Upper lobe of right lung (tissue), 1 donor: ENCODE results near the gene USP25. TPM values are rescaled to one million over a fixed set of nuclear protein-coding genes. Genes with fewer than 3 reads are reported as not detected.
A peak's percentile ranks its signal among the peaks of the same experiment; 100 is the strongest.

Experiments used
- ATAC-seq: fragments of 200-7000 bp; cut with Tn5 transposase; one replicate; pipeline ENCODE4 v1.9.1; 2020; ENCODE audit warnings: mild to moderate bottlenecking, moderate library complexity
- DNase-seq: peaks from one replicate; pipeline ENCODE4 v3.0.0-alpha.2; 2020
- H3K27ac ChIP-seq: fragments of 200-600 bp; one replicate; pipeline ENCODE4 v1.8.0; 2022
- H3K27me3 ChIP-seq: fragments of 200-600 bp; one replicate; pipeline ENCODE4 v1.8.0; 2022; ENCODE audit warnings: mild to moderate bottlenecking
- H3K36me3 ChIP-seq: fragments of 200-600 bp; one replicate; pipeline ENCODE4 v1.8.0; 2022
- H3K4me1 ChIP-seq: fragments of 200-600 bp; one replicate; pipeline ENCODE4 v1.8.0; 2022
- H3K4me3 ChIP-seq: fragments of 200-600 bp; one replicate; pipeline ENCODE4 v1.8.0; 2022; ENCODE audit warnings: mild to moderate bottlenecking
- H3K9me3 ChIP-seq: fragments of 200-600 bp; one replicate; pipeline ENCODE4 v1.8.0; 2022
- intact Hi-C: fragments of 100-400 bp; cut with DNase I; formaldehyde crosslinking; loops from one replicate; pipeline ENCODE4 v1.11.0; 2022
- total RNA-seq: library from RNA; stranded (reverse); fragmentation: NEBNext Ultra II Directional; extraction: Animal tissue kit (Norgen Biotek cat#: 25700); gene quantifications from one replicate; pipeline ENCODE4 v1.2.1, GENCODE V29; 2021
- TF ChIP-seq, protein P1 (sequence below): fragments of 200-600 bp; IDR thresholded peaks from one replicate; pipeline ENCODE4 v1.8.0; 2022; ENCODE audit warnings: antibody characterized with exemption
- donor health status: DM: no; HTN: yes; CAD: no; lungs with severe emphysema.

USP25 gene
- total RNA-seq, 1 donor from 2014 or later: 65.0 TPM

GRCh38 chr21:15826147-15826780 lies 96.5 kb downstream of the USP25 start:
- Histone ChIP-seq H3K4me3 (no peak overlapping the region), H3K4me1 (peaks cover 8% of the 10 kb centered on the region), H3K9me3 (no peaks in the 10 kb centered on the region), H3K27me3 (no peaks in the 10 kb centered on the region), H3K36me3 (peaks cover 37% of the 10 kb centered on the region), H3K27ac (no peak overlapping the region)
- DNase-seq (no peak), ATAC-seq (peak; percentile 79)
- intact Hi-C loops: no loop called here
- TF ChIP-seq, protein P1, sequence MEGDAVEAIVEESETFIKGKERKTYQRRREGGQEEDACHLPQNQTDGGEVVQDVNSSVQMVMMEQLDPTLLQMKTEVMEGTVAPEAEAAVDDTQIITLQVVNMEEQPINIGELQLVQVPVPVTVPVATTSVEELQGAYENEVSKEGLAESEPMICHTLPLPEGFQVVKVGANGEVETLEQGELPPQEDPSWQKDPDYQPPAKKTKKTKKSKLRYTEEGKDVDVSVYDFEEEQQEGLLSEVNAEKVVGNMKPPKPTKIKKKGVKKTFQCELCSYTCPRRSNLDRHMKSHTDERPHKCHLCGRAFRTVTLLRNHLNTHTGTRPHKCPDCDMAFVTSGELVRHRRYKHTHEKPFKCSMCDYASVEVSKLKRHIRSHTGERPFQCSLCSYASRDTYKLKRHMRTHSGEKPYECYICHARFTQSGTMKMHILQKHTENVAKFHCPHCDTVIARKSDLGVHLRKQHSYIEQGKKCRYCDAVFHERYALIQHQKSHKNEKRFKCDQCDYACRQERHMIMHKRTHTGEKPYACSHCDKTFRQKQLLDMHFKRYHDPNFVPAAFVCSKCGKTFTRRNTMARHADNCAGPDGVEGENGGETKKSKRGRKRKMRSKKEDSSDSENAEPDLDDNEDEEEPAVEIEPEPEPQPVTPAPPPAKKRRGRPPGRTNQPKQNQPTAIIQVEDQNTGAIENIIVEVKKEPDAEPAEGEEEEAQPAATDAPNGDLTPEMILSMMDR: peak; percentile 59

DNA sequence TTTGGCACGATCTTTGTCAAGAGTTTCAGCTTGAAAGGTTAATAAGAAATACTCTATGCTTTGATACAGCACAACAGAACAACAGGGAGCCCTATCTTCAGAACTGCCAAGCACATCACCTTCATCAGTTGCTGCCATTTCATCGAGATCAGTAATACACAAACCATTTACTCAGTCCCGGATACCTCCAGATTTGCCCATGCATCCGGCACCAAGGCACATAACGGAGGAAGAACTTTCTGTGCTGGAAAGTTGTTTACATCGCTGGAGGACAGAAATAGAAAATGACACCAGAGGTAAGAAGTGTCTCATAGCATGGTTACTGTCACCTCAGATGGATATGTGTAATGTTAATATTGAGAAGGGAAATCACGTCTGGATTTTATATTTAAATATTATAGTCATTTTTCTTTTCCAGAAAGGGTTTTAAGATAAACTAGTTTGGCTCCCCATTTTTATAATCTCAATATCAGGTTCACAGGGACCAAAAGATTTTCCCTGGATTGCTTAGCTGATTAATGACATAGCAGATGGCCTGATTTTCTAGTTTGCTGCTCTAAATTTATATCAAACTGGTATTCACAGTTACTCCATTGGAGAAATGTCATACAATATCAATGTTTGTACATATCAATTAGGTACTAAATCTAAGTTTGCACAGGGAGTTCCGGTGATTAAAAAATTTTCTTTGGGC lies 97.3 kb downstream of the USP25 start:
- H3K36me3 ChIP-seq: peaks cover 45% of the 10 kb centered on the region
- H3K4me3 ChIP-seq: no peak overlapping the region
- H3K27ac ChIP-seq: no peak overlapping the region
- intact Hi-C loops: no loop called here
- no peaks in the 10 kb centered on the region for H3K27me3 ChIP-seq
- no peaks in the 10 kb centered on the region for H3K9me3 ChIP-seq
- peaks cover 8% of the 10 kb centered on the region for H3K4me1 ChIP-seq
- DNase-seq (no peak), ATAC-seq (peak; percentile 44)
- TF ChIP-seq, protein P1: no peak

DNA sequence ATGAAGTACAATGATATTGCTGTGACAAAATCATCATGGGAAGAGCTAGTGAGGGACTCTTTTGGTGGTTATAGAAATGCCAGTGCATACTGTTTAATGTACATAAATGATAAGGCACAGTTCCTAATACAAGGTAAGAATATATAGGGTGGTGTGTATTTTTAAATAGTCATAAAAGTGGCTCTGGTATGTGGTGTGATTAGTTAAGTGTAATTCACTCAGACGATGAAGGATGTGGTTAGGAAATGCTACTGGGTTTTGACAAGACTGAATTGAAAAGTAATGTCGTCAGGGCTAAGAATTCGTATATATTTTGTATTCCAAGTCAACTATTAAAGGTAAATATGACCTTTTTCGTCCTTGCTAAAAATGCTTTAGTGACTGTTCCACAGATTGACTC lies 101.7 kb downstream of the USP25 start:
- DNase-seq: no peak
- H3K9me3 ChIP-seq: no peaks in the 10 kb centered on the region
- intact Hi-C loops: no loop called here
- no peak overlapping the region for H3K27ac ChIP-seq
- H3K4me3 ChIP-seq: no peak overlapping the region
- TF ChIP-seq, protein P1: no peak
- ATAC-seq: no peak
- H3K27me3 ChIP-seq: no peaks in the 10 kb centered on the region
- H3K4me1 ChIP-seq: no peaks in the 10 kb centered on the region
- peaks cover 66% of the 10 kb centered on the region for H3K36me3 ChIP-seq

DNA sequence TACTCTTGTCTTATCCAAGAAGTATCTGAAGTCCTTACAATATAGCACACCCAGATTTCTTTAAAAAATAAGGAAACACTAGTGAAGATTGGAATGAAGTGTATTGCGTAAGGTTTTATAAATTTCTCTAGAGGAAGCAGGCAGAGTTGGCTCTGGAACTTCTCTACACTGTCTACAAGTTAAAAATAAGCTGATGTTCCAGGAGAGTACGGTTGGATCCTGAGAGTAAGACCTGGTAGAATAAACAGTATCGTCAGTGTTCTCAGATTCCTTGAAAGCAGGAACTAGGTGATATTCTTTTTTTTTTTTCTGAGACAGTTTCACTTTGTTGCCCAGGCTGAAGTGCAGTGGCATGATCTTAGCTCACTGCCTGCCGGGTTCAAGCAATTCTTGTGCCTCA lies 107.9 kb downstream of the USP25 start:
- H3K27ac ChIP-seq: no peak overlapping the region
- H3K27me3 ChIP-seq: no peaks in the 10 kb centered on the region
- no peaks in the 10 kb centered on the region for H3K4me1 ChIP-seq
- ATAC-seq: peak; percentile 77
- no peak for DNase-seq
- peaks cover 36% of the 10 kb centered on the region for H3K36me3 ChIP-seq
- TF ChIP-seq, protein P1: no peak
- intact Hi-C loops: no loop called here
- H3K4me3 ChIP-seq: no peak overlapping the region
- H3K9me3 ChIP-seq: no peaks in the 10 kb centered on the region

GRCh38 chr21:15839026-15839425 lies 109.2 kb downstream of the USP25 start:
- peaks cover 28% of the 10 kb centered on the region for H3K36me3 ChIP-seq
- no peak overlapping the region for H3K4me3 ChIP-seq
- H3K27me3 ChIP-seq: no peaks in the 10 kb centered on the region
- H3K4me1 ChIP-seq: no peaks in the 10 kb centered on the region
- intact Hi-C loops: no loop called here
- H3K27ac ChIP-seq: no peak overlapping the region
- H3K9me3 ChIP-seq: no peaks in the 10 kb centered on the region
- TF ChIP-seq, protein P1: no peak
- no peak for DNase-seq
- ATAC-seq: no peak
